Naive thymus-derived CD4-positive, alpha-beta T cell (primary cell): ENCODE measurements around the gene LCMT2. TPM values are rescaled to one million over a fixed set of nuclear protein-coding genes. Genes with fewer than 3 reads are reported as not detected.

Source experiments
- ATAC-seq: fragments of 150-1000 bp; cut with Tn5 transposase; 2 replicates; pipeline ENCODE4 v1.10.0; 2021; ENCODE audit warnings: mild to moderate bottlenecking, moderate library complexity
- CTCF ChIA-PET: fragments of 350-600 bp; sonication (Branson Sonifier 250); formaldehyde crosslinking; loops from one replicate; lab custom pipeline; 2021; ENCODE audit warnings: antibody characterized with exemption; lab: Charles Lee
- POLR2A ChIA-PET: fragments of 350-600 bp; sonication (Branson Sonifier 250); formaldehyde crosslinking; loops from one replicate; lab custom pipeline; 2021; ENCODE audit warnings: antibody characterized with exemption, inconsistent platforms; lab: Charles Lee
- DNase-seq, 9 donors: peaks; one replicate each; pipeline versions ENCODE4 v3.0.0 to v3.0.0-alpha.2; 2020 to 2022; ENCODE audit warnings: mixed read lengths in 1 of 9
- H3K27ac ChIP-seq: one replicate; pipeline ENCODE4 v1.7.0; 2013; ENCODE audit warnings: mild to moderate bottlenecking, low read depth, low read length, moderate library complexity
- H3K27me3 ChIP-seq, 2 donors: one replicate each; pipeline ENCODE4 v1.7.0; 2013; ENCODE audit warnings: low read length in 2 of 2, mild to moderate bottlenecking in 2 of 2, moderate library complexity in 2 of 2; ENCODE audit not compliant: control insufficient read depth in 2 of 2, insufficient read depth in 2 of 2
- H3K36me3 ChIP-seq, 3 experiments: 1 replicate in 2 of 3; 2 replicates in 1 of 3; pipeline ENCODE4 v1.7.0; 2013; ENCODE audit warnings: low read length in 3 of 3, mild to moderate bottlenecking in 3 of 3, moderate library complexity in 1 of 3; ENCODE audit not compliant: insufficient read depth in 3 of 3, control insufficient read depth in 2 of 3
- H3K4me1 ChIP-seq, 2 donors: one replicate each; pipeline ENCODE4 v1.7.0; 2013; ENCODE audit warnings: low read length in 2 of 2, mild to moderate bottlenecking in 2 of 2, moderate library complexity in 1 of 2; ENCODE audit not compliant: control insufficient read depth in 2 of 2, insufficient read depth in 2 of 2
- H3K4me3 ChIP-seq: 2 replicates; pipeline ENCODE4 v1.7.0; 2013; ENCODE audit warnings: mild to moderate bottlenecking, low read length
- H3K9me3 ChIP-seq, 3 experiments: 1 replicate in 2 of 3; 2 replicates in 1 of 3; pipeline ENCODE4 v1.7.0; 2013; ENCODE audit warnings: low read length in 3 of 3; ENCODE audit not compliant: control insufficient read depth in 2 of 3
- H3K27ac Mint-ChIP-seq, 9 donors: one replicate each; pipeline ENCODE4 v1.8.0; 2020 to 2022; ENCODE audit warnings: mixed read lengths in 9 of 9, mild to moderate bottlenecking in 8 of 9, moderate library complexity in 5 of 9, inconsistent platforms in 2 of 9
- H3K27me3 Mint-ChIP-seq, 5 donors: one replicate each; pipeline ENCODE4 v1.8.0; 2021 to 2022; ENCODE audit warnings: mixed read lengths in 5 of 5, mild to moderate bottlenecking in 1 of 5
- H3K36me3 Mint-ChIP-seq, 5 donors: one replicate each; pipeline ENCODE4 v1.8.0; 2020 to 2022; ENCODE audit warnings: mixed read lengths in 5 of 5, mild to moderate bottlenecking in 3 of 5, inconsistent platforms in 1 of 5
- H3K4me1 Mint-ChIP-seq, 7 donors: one replicate each; pipeline ENCODE4 v1.8.0; 2020 to 2022; ENCODE audit warnings: mixed read lengths in 7 of 7, mild to moderate bottlenecking in 3 of 7, inconsistent platforms in 1 of 7
- H3K4me3 Mint-ChIP-seq, 10 donors: one replicate each; pipeline ENCODE4 v1.8.0; 2020 to 2022; ENCODE audit warnings: mild to moderate bottlenecking in 10 of 10, mixed read lengths in 10 of 10, moderate library complexity in 6 of 10, inconsistent platforms in 2 of 10
- H3K9me3 Mint-ChIP-seq, 11 donors: one replicate each; pipeline ENCODE4 v1.8.0; 2020 to 2022; ENCODE audit warnings: mixed read lengths in 11 of 11, mild to moderate bottlenecking in 4 of 11, inconsistent platforms in 1 of 11, moderate library complexity in 1 of 11
- intact Hi-C, 2 donors: fragments of 100-400 bp; cut with micrococcal nuclease; formaldehyde crosslinking; loops; one replicate each; pipeline ENCODE4 v1.15.1; 2023
- polyA plus RNA-seq, 2 donors: library from polyadenylated mRNA; unstranded; fragments of 300-500 nt; fragmentation: Illumina TruSeq; gene quantifications; one replicate each; pipeline ENCODE4 v1.2.3, GENCODE V29; 2021
- total RNA-seq, 6 experiments: library from RNA in 5 of 6; stranded (reverse) in 5 of 6; gene quantifications; 1 replicate in 5 of 6; 2 replicates in 1 of 6; pipeline ENCODE4 v1.2.3 and lab custom pipeline; 2021 to 2026

Gene LCMT2
- total and polyA plus RNA-seq, 7 experiments from 2014 or later: 2.9 to 19.1 (median 10.6) TPM

DNA sequence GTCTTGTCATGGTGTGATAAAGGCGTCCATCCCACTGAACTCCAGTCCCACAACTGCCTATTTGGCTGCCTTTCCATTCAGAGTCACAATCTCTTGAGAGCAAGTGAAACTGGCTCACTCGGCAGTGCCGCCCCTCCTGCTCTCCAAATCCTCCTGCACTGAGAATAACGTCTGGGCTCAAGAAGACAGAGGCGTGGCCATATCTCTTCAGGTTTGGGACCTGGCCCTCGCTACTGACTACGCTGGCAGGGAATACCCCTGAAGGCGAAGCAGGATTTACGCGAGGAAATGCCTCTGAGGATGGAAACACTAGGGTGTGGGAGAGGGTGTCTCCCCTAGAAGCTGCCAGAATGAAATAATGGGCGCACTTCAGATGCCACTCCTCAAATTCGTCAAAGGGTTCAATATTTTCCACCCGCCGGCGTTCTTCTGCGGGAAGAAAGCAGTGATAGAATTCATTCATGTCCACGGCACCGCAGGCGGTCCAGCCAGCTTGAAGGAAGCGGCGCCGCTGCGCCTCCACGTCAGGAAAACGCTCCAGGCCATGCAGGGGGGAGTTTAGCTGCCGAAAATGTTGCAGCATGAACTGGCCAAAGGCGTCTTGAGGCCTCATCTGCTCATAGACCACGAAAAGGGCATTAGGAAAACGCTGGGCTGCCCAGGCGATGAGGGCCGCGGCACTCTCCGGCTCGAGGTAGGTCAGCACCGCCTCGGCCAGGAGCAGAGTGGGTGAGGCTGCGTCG, 985 bp downstream of the LCMT2 start:
- Mint-ChIP-seq H3K4me1 (peaks cover 23 to 54% (median 46%) of the 10 kb centered on the region in 7 donors), H3K4me3 (peak overlapping the region; percentile 89 to 98 (median 96)), H3K27ac (peak overlapping the region; percentile 93 to 99 (median 99)), H3K36me3 (peaks cover 4 to 31% (median 17%) of the 10 kb centered on the region in 5 donors), H3K27me3 (peaks cover 0 to 4% (median 0%) of the 10 kb centered on the region in 5 donors), H3K9me3 (peaks cover 0 to 5% (median 0%) of the 10 kb centered on the region in 11 donors)
- Histone ChIP-seq H3K9me3 (no peaks in the 10 kb centered on the region), H3K4me3 (peak overlapping the region; percentile 84), H3K27me3 (no peaks in the 10 kb centered on the region), H3K36me3 (peaks cover 0 to 5% (median 0%) of the 10 kb centered on the region in 3 experiments), H3K4me1 (peaks cover 19 to 22% of the 10 kb centered on the region in 2 donors), H3K27ac (peak overlapping the region; percentile 88)
- ATAC-seq (no peak), DNase-seq (peak in 2 of 9 donors; percentile 4 to 16)
- intact Hi-C loops: no loop called here
- POLR2A ChIA-PET: interaction anchor here (0.9 to 1.5 kb wide), 4 partner anchors 9 to 182 kb away, joined by 3 to 6 read pairs (median 4); partner anchors contain the start of genes CCNDBP1, TUBGCP4 and ZSCAN29
- CTCF ChIA-PET: no interaction called here

DNA sequence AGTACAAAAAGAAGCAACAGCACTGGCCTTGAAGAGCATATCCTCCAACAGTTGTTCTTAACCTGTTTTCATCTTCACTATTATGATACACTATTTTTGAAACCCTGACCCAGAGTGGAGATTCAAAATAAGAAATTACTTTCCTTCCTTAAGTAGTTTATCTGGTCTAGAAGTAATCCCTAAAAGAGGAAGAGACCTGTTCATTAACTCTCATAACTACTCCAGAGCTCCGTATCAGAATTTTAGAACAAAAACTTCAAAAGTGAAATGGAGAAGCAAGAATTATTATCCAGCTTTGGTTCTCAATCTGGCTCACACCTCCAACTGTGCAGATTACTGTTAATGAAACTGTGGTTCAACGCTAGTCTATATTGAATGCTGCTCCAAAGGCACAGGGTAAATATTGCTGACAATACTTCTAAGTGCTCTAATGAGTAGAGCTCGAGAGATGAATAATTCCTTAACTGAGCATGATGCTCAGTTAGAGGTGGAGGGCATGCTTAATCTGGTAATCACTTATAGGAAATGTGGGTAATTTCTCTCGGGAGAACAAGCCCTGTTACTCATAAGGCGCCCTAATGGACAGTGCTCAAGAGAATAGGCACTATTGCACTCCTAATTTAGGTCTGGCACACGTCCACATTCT, 5.2 kb downstream of the LCMT2 start:
- peaks cover 0 to 17% (median 0%) of the 10 kb centered on the region in 5 donors for H3K27me3 Mint-ChIP-seq
- H3K4me3 Mint-ChIP-seq: no peak overlapping the region
- peaks cover 4 to 16% (median 8%) of the 10 kb centered on the region in 5 donors for H3K36me3 Mint-ChIP-seq
- Histone ChIP-seq H3K4me3 (no peak overlapping the region), H3K27me3 (no peaks in the 10 kb centered on the region), H3K4me1 (peaks cover 14% of the 10 kb centered on the region in 2 donors), H3K9me3 (no peaks in the 10 kb centered on the region), H3K36me3 (peaks cover 0 to 5% (median 0%) of the 10 kb centered on the region in 3 experiments), H3K27ac (no peak overlapping the region)
- peaks cover 15 to 42% (median 31%) of the 10 kb centered on the region in 7 donors for H3K4me1 Mint-ChIP-seq
- POLR2A ChIA-PET: no interaction called here
- DNase-seq: no peak
- peaks cover 0 to 3% (median 0%) of the 10 kb centered on the region in 11 donors for H3K9me3 Mint-ChIP-seq
- no peak for ATAC-seq
- CTCF ChIA-PET: interaction anchor here (0.6 kb wide), 1 partner anchor 1823 kb away, joined by 4 read pairs; no protein-coding TSS in a partner anchor
- H3K27ac Mint-ChIP-seq: no peak overlapping the region
- intact Hi-C loops: no loop called here

DNA sequence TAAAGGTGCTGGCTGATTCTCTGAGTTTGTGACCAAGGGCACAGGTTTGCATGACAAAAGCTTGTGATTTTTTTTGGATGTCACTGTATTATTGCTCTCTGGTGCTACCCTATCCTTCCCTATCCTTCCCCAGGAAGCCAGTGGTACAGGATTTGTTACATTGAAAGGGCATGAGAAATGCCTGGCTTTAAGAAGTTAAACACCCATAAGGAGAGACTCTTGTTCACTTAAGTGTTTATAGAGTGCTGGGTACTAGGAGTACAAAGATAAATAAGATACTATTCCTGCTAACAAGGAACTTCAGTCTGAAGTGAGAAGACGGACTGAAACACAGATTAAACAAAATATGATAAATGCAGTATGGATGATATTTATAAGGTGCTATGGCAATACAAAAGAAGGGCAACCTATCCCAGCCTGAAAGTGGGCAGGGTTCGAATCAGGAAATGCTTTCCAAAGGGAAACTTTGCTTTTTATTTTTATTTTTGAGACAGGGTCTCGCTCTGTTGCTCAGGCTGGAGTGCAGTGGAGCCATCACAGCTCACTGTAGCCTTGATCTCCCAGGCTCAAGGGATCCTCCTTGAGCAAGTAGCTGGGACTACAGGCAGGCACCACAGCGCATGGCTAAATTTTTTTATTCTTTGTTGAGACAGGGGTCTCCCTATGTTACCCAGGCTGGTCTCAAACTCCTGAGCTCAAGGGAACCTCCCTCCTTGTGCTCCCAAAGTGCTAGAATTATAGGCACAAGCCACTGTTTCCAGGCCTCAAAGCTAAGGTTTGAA, 11.2 kb downstream of the LCMT2 start:
- no peaks in the 10 kb centered on the region for H3K36me3 ChIP-seq
- H3K9me3 ChIP-seq: no peaks in the 10 kb centered on the region
- ChIA-PET CTCF (no interaction called here), POLR2A (interaction anchor here (0.5 kb wide), 1 partner anchor 524 kb away, joined by 4 read pairs; no protein-coding TSS in a partner anchor)
- ATAC-seq: no peak
- no peaks in the 10 kb centered on the region for H3K36me3 Mint-ChIP-seq
- H3K4me1 ChIP-seq: no peaks in the 10 kb centered on the region
- no peaks in the 10 kb centered on the region for H3K4me1 Mint-ChIP-seq
- intact Hi-C loops: no loop called here
- no peaks in the 10 kb centered on the region for H3K9me3 Mint-ChIP-seq
- no peak overlapping the region for H3K27ac Mint-ChIP-seq
- peaks cover 3 to 24% (median 18%) of the 10 kb centered on the region in 5 donors for H3K27me3 Mint-ChIP-seq
- no peak overlapping the region for H3K4me3 ChIP-seq
- no peaks in the 10 kb centered on the region for H3K27me3 ChIP-seq
- no peak for DNase-seq
- H3K27ac ChIP-seq: no peak overlapping the region
- H3K4me3 Mint-ChIP-seq: no peak overlapping the region

DNA sequence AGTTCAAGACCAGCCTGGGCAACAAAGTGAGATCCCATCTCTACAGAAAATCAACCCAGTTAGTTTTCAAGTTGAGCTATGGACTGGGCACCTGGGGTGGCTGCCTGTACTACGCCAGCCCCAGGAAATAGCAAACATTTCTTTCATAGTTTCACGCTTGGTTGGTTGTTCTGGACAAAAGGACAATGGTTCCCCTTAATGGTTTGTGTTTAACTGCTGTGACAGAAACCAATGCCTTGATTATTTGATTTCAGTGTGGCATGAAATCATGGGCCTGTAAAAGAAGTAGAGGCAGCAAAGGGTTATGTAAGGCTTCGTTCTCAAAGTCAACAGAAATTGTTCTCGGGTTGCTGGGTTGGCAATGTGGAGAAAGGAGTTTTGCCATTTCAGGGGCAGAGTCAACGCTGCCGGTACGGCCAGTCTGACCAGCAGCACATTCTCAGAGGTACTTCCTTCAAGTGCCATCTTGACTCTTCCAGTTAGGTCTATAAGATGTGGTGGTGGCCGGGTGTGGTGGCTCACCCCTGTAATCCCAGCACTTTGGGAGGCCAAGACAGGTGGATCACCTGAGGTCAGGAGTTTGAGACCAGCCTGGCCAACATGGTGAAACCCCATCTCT, 12.7 kb downstream of the LCMT2 start:
- Histone ChIP-seq H3K9me3 (no peaks in the 10 kb centered on the region), H3K36me3 (no peaks in the 10 kb centered on the region), H3K27ac (no peak overlapping the region), H3K4me1 (no peaks in the 10 kb centered on the region), H3K4me3 (no peak overlapping the region), H3K27me3 (no peaks in the 10 kb centered on the region)
- Mint-ChIP-seq H3K27me3 (peaks cover 6 to 36% (median 26%) of the 10 kb centered on the region in 5 donors), H3K9me3 (no peaks in the 10 kb centered on the region), H3K4me3 (no peak overlapping the region), H3K27ac (no peak overlapping the region), H3K36me3 (no peaks in the 10 kb centered on the region), H3K4me1 (no peaks in the 10 kb centered on the region)
- POLR2A ChIA-PET: no interaction called here
- intact Hi-C loops: no loop called here
- CTCF ChIA-PET: no interaction called here
- ATAC-seq (no peak), DNase-seq (no peak)

DNA sequence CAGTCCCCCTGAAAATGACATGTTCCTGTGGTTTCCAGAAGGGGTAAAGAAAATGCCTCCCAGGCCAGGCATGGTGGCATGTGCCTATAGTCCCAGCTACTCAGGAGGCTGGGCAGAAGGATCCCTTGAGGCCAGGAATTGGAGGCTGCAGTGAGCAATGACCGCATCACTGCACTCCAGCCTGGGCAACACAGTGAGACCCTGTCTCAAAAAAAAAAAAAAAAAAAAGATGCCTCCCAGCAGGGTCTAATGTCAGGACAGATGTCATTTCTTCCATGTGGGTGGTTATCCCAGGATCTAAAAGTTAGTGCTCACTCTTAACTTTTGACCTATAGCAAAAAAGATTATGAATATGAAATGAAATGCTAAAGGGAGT, 13.4 kb downstream of the LCMT2 start:
- DNase-seq (no peak), ATAC-seq (no peak)
- Mint-ChIP-seq H3K27me3 (peaks cover 10 to 41% (median 28%) of the 10 kb centered on the region in 5 donors), H3K4me1 (no peaks in the 10 kb centered on the region), H3K4me3 (no peak overlapping the region), H3K27ac (no peak overlapping the region), H3K36me3 (no peaks in the 10 kb centered on the region), H3K9me3 (no peaks in the 10 kb centered on the region)
- Histone ChIP-seq H3K4me3 (no peak overlapping the region), H3K36me3 (no peaks in the 10 kb centered on the region), H3K27ac (no peak overlapping the region), H3K4me1 (no peaks in the 10 kb centered on the region), H3K27me3 (no peaks in the 10 kb centered on the region), H3K9me3 (no peaks in the 10 kb centered on the region)
- intact Hi-C loops: no loop called here
- ChIA-PET CTCF (interaction anchor here (0.7 kb wide), 2 partner anchors 31 to 827 kb away, joined by 3 to 5 read pairs; no protein-coding TSS in a partner anchor), POLR2A (interaction anchor here (0.6 to 0.7 kb wide), 2 partner anchors 28 to 129 kb away, joined by 5 to 7 read pairs; no protein-coding TSS in a partner anchor)
